Measurements from ENCODE around the gene SUSD6.

Gene SUSD6

GRCh38 chr14:69632164-69632563, 20.8 kb downstream of the SUSD6 start:
- TF ChIP-seq SUZ12 (IDR thresholded peaks at IDR 0.05; ENCODE audit: extremely low read depth, insufficient read depth, insufficient read length): no peak
- no peak for TF ChIP-seq YY1 (IDR thresholded peaks at IDR 0.05; ENCODE audit: insufficient read depth, insufficient read length)
- no peak for TF ChIP-seq ZNF274 (IDR thresholded peaks at IDR 0.05; ENCODE audit: low read depth, low read length)
- DNase-seq (ENCODE audit: low read depth, low spot score): no peak
- Histone ChIP-seq H3K4me1 (ENCODE audit: insufficient read depth, insufficient read length) (peaks cover 7% of the 10 kb centered on the region), H3K9ac (ENCODE audit: insufficient read length, low read depth) (no peak overlapping the region), H3K27me3 (ENCODE audit: insufficient read depth, insufficient read length) (no peaks in the 10 kb centered on the region), H3K36me3 (ENCODE audit: insufficient read depth, insufficient read length, low read length) (no peaks in the 10 kb centered on the region), H3K9me3 (ENCODE audit: insufficient read depth, low read length) (no peaks in the 10 kb centered on the region), H3K4me3 (ENCODE audit: insufficient read length, low read depth) (no peak overlapping the region)

GRCh38 chr14:69632593-69633151, 21.3 kb downstream of the SUSD6 start:
- Histone ChIP-seq H3K4me1 (ENCODE audit: insufficient read depth, insufficient read length) (peaks cover 12% of the 10 kb centered on the region), H3K27me3 (ENCODE audit: insufficient read depth, insufficient read length) (no peaks in the 10 kb centered on the region)

GRCh38 chr14:69633238-69633637, 21.8 kb downstream of the SUSD6 start:
- peaks cover 13% of the 10 kb centered on the region for H3K4me1 ChIP-seq (ENCODE audit: insufficient read depth, insufficient read length)

More at GRCh38 chr14:69632593-69633151, 21.3 kb downstream of the SUSD6 start:
- TF ChIP-seq ZNF274 (IDR thresholded peaks at IDR 0.05; ENCODE audit: low read depth, low read length) (no peak), YY1 (IDR thresholded peaks at IDR 0.05; ENCODE audit: insufficient read depth, insufficient read length) (no peak), SUZ12 (IDR thresholded peaks at IDR 0.05; ENCODE audit: extremely low read depth, insufficient read depth, insufficient read length) (no peak)
- Histone ChIP-seq H3K9ac (ENCODE audit: insufficient read length, low read depth) (no peak overlapping the region), H3K9me3 (ENCODE audit: insufficient read depth, low read length) (no peaks in the 10 kb centered on the region), H3K36me3 (ENCODE audit: insufficient read depth, insufficient read length, low read length) (no peaks in the 10 kb centered on the region), H3K4me3 (ENCODE audit: insufficient read length, low read depth) (no peak overlapping the region)
- no peak for DNase-seq (ENCODE audit: low read depth, low spot score)

DNA sequence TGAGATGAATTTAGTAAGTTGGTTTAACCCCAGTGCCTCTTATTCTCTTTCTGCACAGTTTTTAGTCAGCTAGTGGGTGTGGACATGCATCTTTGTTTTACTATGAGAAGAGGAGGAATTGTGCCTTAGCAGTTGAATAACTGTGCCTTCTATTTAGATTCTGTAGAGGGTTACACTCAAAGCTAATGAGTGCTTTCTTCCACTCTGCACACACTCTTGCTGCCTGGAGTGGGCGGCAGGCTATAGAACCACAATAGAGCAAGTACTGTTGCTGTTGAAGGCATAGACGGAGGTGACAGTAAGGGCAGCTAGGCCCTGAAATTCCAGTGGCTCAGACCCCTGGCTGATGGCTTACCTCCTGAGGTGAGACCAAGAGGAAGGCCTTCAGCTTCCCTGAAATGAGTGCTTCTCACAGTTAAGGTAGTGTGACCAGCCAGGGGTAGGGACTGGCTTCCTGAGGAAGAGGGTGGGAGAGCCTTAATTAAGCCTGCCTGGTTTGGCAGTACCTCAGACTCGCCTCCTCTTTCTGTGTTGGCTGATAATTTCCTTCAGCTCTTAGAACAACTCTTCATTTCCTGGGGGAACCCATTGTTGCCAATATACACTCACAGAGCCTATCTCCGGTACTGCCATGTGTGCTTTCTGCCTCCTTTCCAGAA, 24.7 kb downstream of the SUSD6 start:
- no peak for DNase-seq (ENCODE audit: low read depth, low spot score)
- 0 out of 2 replicates have a peak, but pooled peaks cover 6% of the 10 kb centered on the region for H3K9me3 ChIP-seq (ENCODE audit: insufficient read depth, low read length)
- TF ChIP-seq ZNF274 (IDR thresholded peaks at IDR 0.05; ENCODE audit: low read depth, low read length): no peak
- TF ChIP-seq SUZ12 (IDR thresholded peaks at IDR 0.05; ENCODE audit: extremely low read depth, insufficient read depth, insufficient read length): no peak
- TF ChIP-seq YY1 (IDR thresholded peaks at IDR 0.05; ENCODE audit: insufficient read depth, insufficient read length): no peak
- H3K4me3 ChIP-seq (ENCODE audit: insufficient read length, low read depth): no peak overlapping the region
- peaks cover 13% of the 10 kb centered on the region for H3K4me1 ChIP-seq (ENCODE audit: insufficient read depth, insufficient read length)
- no peaks in the 10 kb centered on the region for H3K36me3 ChIP-seq (ENCODE audit: insufficient read depth, insufficient read length, low read length)
- H3K27me3 ChIP-seq (ENCODE audit: insufficient read depth, insufficient read length): no peaks in the 10 kb centered on the region
- H3K9ac ChIP-seq (ENCODE audit: insufficient read length, low read depth): no peak overlapping the region

More at GRCh38 chr14:69633238-69633637, 21.8 kb downstream of the SUSD6 start:
- Histone ChIP-seq H3K36me3 (ENCODE audit: insufficient read depth, insufficient read length, low read length) (no peaks in the 10 kb centered on the region), H3K27me3 (ENCODE audit: insufficient read depth, insufficient read length) (no peaks in the 10 kb centered on the region), H3K9me3 (ENCODE audit: insufficient read depth, low read length) (no peaks in the 10 kb centered on the region), H3K9ac (ENCODE audit: insufficient read length, low read depth) (no peak overlapping the region), H3K4me3 (ENCODE audit: insufficient read length, low read depth) (no peak overlapping the region)
- DNase-seq (ENCODE audit: low read depth, low spot score): no peak
- TF ChIP-seq SUZ12 (IDR thresholded peaks at IDR 0.05; ENCODE audit: extremely low read depth, insufficient read depth, insufficient read length) (no peak), YY1 (IDR thresholded peaks at IDR 0.05; ENCODE audit: insufficient read depth, insufficient read length) (no peak), ZNF274 (IDR thresholded peaks at IDR 0.05; ENCODE audit: low read depth, low read length) (no peak)

- TF ChIP-seq YY1 (IDR thresholded peaks at IDR 0.05; ENCODE audit: insufficient read depth, insufficient read length) (no peak), ZNF274 (IDR thresholded peaks at IDR 0.05; ENCODE audit: low read depth, low read length) (no peak), SUZ12 (IDR thresholded peaks at IDR 0.05; ENCODE audit: extremely low read depth, insufficient read depth, insufficient read length) (no peak)
- peaks cover 9% of the 10 kb centered on the region; the same call in 1 of the 2 replicates for H3K9me3 ChIP-seq (ENCODE audit: insufficient read depth, low read length)
- no peaks in the 10 kb centered on the region for H3K36me3 ChIP-seq (ENCODE audit: insufficient read depth, insufficient read length, low read length)
- no peak overlapping the region for H3K4me3 ChIP-seq (ENCODE audit: insufficient read length, low read depth)
- peaks cover 13% of the 10 kb centered on the region for H3K4me1 ChIP-seq (ENCODE audit: insufficient read depth, insufficient read length)
- H3K9ac ChIP-seq (ENCODE audit: insufficient read length, low read depth): no peak overlapping the region
- no peaks in the 10 kb centered on the region for H3K27me3 ChIP-seq (ENCODE audit: insufficient read depth, insufficient read length)
- DNase-seq (ENCODE audit: low read depth, low spot score): no peak
Measured at GRCh38 chr14:69636718-69637480, 25.5 kb downstream of the SUSD6 start.

- DNase-seq (ENCODE audit: low read depth, low spot score): no peak
- no peaks in the 10 kb centered on the region for H3K27me3 ChIP-seq (ENCODE audit: insufficient read depth, insufficient read length)
- TF ChIP-seq SUZ12 (IDR thresholded peaks at IDR 0.05; ENCODE audit: extremely low read depth, insufficient read depth, insufficient read length): no peak
- no peak for TF ChIP-seq YY1 (IDR thresholded peaks at IDR 0.05; ENCODE audit: insufficient read depth, insufficient read length)
- TF ChIP-seq ZNF274 (IDR thresholded peaks at IDR 0.05; ENCODE audit: low read depth, low read length): no peak
- H3K9me3 ChIP-seq (ENCODE audit: insufficient read depth, low read length): peaks cover 9% of the 10 kb centered on the region; the same call in 1 of the 2 replicates
- H3K36me3 ChIP-seq (ENCODE audit: insufficient read depth, insufficient read length, low read length): no peaks in the 10 kb centered on the region
- H3K4me1 ChIP-seq (ENCODE audit: insufficient read depth, insufficient read length): peaks cover 13% of the 10 kb centered on the region
- no peak overlapping the region for H3K9ac ChIP-seq (ENCODE audit: insufficient read length, low read depth)
- H3K4me3 ChIP-seq (ENCODE audit: insufficient read length, low read depth): no peak overlapping the region
Measured at GRCh38 chr14:69637503-69638031, 26.2 kb downstream of the SUSD6 start.

All from NT2/D1 (cell line).